NCI-H69 (cell line): ENCODE measurements around the gene RNF17.
A peak's percentile ranks its signal among the peaks of the same experiment; 100 is the strongest.

ENCODE experiments used
- DNase-seq: peaks from one replicate; lab custom pipeline; 2025; lab: John Stamatoyannopoulos, UW

Gene RNF17

GRCh38 chr13:24896061-24896460 lies 132.1 kb downstream of the RNF17 start:
- DNase-seq: no peak

- no peak for DNase-seq
Observed at GRCh38 chr13:24897293-24897692, 133.3 kb downstream of the RNF17 start.

- no peak for DNase-seq
Observed at GRCh38 chr13:24899601-24900000, 135.6 kb downstream of the RNF17 start.

- no peak for DNase-seq
Observed at GRCh38 chr13:24900507-24900906, 136.5 kb downstream of the RNF17 start.

- no peak for DNase-seq
Observed at GRCh38 chr13:24905242-24905641, 141.3 kb downstream of the RNF17 start.

GRCh38 chr13:24906268-24906667 lies 142.3 kb downstream of the RNF17 start:
- DNase-seq: no peak

- no peak for DNase-seq
Observed at GRCh38 chr13:24910502-24911132, 146.6 kb downstream of the RNF17 start.

- DNase-seq: no peak
Observed at GRCh38 chr13:24911133-24911908, 147.4 kb downstream of the RNF17 start.

GRCh38 chr13:24916464-24916863 lies 152.5 kb downstream of the RNF17 start:
- DNase-seq: no peak

- DNase-seq: no peak
Observed at GRCh38 chr13:24921003-24921402, 157.0 kb downstream of the RNF17 start.

GRCh38 chr13:24921881-24922280 lies 157.9 kb downstream of the RNF17 start:
- no peak for DNase-seq

GRCh38 chr13:24922387-24922744 lies 158.4 kb downstream of the RNF17 start:
- DNase-seq: no peak

- DNase-seq: peak; percentile 95
Observed at GRCh38 chr13:24922745-24923591, 159.0 kb downstream of the RNF17 start.

- DNase-seq: peak; percentile 56
Observed at GRCh38 chr13:24925318-24926231, 161.6 kb downstream of the RNF17 start.

GRCh38 chr13:24927810-24928404 lies 163.9 kb downstream of the RNF17 start:
- DNase-seq: peak; percentile 74

- no peak for DNase-seq
Observed at GRCh38 chr13:24929196-24929595, 165.2 kb downstream of the RNF17 start.
